ENCODE measurements around the gene SAMD10. TPM values are rescaled to one million over a fixed set of nuclear protein-coding genes. Genes with fewer than 3 reads are reported as not detected.

SAMD10 gene
- polyA plus RNA-seq, 3 donors: 0.34 to 2.4 (median 0.67) TPM

- Histone ChIP-seq H3K4me1 (ENCODE audit: control insufficient read depth in 1 of 2, insufficient read depth in 2 of 2, low read length in 2 of 2) (peaks cover 14 to 26% of the 10 kb centered on the region in 2 donors), H3K27me3 (ENCODE audit: control insufficient read depth in 2 of 2, insufficient read depth in 2 of 2, low read length in 2 of 2) (peaks cover 0 to 18% of the 10 kb centered on the region in 2 donors), H3K79me2 (ENCODE audit: insufficient read depth, low read length) (no peaks in the 10 kb centered on the region), H2AFZ (ENCODE audit: insufficient read depth, low read depth, low read length, poor library complexity, severe bottlenecking) (peak within 1 kb of the TSS; percentile 79), H3K27ac (ENCODE audit: low read depth in 1 of 2, low read length in 2 of 2) (no peak within 1 kb of the TSS), H4K20me1 (ENCODE audit: insufficient read depth, low read length) (no peaks in the 10 kb centered on the region), H3K4me3 (replicated peaks in 1 of 3; ENCODE audit: low read depth in 2 of 3, low read length in 3 of 3) (peak within 1 kb of the TSS; percentile 18 to 67 (median 28)), H3K9ac (ENCODE audit: insufficient read depth, low read length, poor library complexity, severe bottlenecking) (peak within 1 kb of the TSS; percentile 64), H3K4me2 (replicated peaks; ENCODE audit: extremely low read depth, low read length, poor library complexity, severe bottlenecking) (peak within 1 kb of the TSS; percentile 73), H3K36me3 (replicated peaks in 1 of 2; ENCODE audit: control insufficient read depth in 1 of 2, insufficient read depth in 2 of 2, low read length in 2 of 2) (peaks cover 0 to 6% of the 10 kb centered on the region in 2 donors), H3K9me3 (replicated peaks in 1 of 2; ENCODE audit: control insufficient read depth in 1 of 2, insufficient read depth in 1 of 2, low read length in 2 of 2) (peaks cover 0 to 13% of the 10 kb centered on the region in 2 donors)
- Mint-ChIP-seq H3K27ac (peak within 1 kb of the TSS in 3 of 7 donors; percentile 30 to 68 (median 57)), H3K36me3 (peaks cover 6 to 13% of the 10 kb centered on the region in 2 donors), H3K4me3 (peak within 1 kb of the TSS; percentile 80 to 90), H3K9me3 (peaks cover 0 to 32% (median 11%) of the 10 kb centered on the region in 7 donors), H3K4me1 (peaks cover 20% of the 10 kb centered on the region), H3K27me3 (ENCODE audit: low read depth in 3 of 3) (peaks cover 18 to 30% (median 19%) of the 10 kb centered on the region in 3 donors)
- 8% methylated on average over 32 of the region's 73 CpGs for WGBS (ENCODE audit: insufficient coverage)
- TF ChIP-seq CTCF (IDR thresholded peaks at IDR 0.05): no peak
- DNase-seq: peak in 1 of 3 donors; percentile 46
- intact Hi-C loops (cut with micrococcal nuclease): loop anchor here (2.0 to 5.0 kb wide), 5 partner anchors 63 to 533 kb away; partner anchors contain the start of gene PTK6 (in 1 of the 2)
These were observed 9.4 kb downstream of the SAMD10 start, which contains the start of gene ZNF512B for GRCh38 chr20:63969838-63970713. TSS of gene ZNF512B (minus strand) at chr20:63969930. CDS start at chr20:63967950, 1,980 bp downstream.

DNA sequence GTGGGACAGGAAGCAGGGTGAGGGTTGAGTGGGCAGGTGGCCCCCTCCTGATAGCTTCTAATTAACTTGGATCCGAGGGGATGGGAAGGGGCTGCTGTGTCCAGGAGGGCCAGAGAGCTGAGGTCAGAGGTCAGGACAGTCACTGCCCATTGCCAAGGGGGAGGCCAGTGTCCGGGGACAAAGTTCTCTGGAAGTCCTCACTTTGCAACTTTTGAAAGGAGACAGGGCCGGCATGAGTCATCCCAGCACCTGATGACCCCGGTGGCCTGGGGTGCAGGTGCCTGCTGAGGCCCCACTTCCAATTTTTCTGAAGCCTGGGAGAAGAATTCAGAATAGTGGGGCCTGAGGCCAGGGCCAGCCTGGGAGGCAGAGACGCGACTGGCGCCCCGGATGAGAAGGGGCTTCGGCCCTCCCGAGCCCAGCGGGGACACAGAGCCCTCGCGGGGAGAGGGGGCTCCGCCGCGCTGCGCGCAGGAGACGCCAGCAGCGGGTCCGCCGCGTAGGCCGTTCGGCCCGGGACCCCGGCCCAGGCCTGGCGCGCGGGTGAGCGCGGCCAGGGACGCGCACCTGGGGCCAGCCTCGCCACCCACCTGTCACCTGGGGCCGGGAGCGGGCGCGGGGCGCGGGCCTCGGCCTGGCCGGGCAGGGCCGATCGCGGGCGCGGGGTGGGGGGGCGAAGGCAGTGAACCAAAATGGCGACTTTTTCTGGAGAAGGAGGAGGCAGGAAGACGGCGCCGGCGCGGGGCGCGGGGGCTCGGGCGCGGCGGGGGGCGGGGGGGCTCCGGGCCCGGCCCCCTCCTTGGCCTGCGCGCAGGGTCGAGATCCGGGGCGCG, 10.3 kb downstream of the SAMD10 start:
- Histone ChIP-seq H3K4me2 (replicated peaks; ENCODE audit: extremely low read depth, low read length, poor library complexity, severe bottlenecking) (peak overlapping the region; percentile 73), H3K36me3 (replicated peaks in 1 of 2; ENCODE audit: control insufficient read depth in 1 of 2, insufficient read depth in 2 of 2, low read length in 2 of 2) (peaks cover 0 to 6% of the 10 kb centered on the region in 2 donors), H4K20me1 (ENCODE audit: insufficient read depth, low read length) (no peaks in the 10 kb centered on the region), H2AFZ (ENCODE audit: insufficient read depth, low read depth, low read length, poor library complexity, severe bottlenecking) (peak overlapping the region; percentile 79), H3K9me3 (replicated peaks in 1 of 2; ENCODE audit: control insufficient read depth in 1 of 2, insufficient read depth in 1 of 2, low read length in 2 of 2) (peaks cover 0 to 20% of the 10 kb centered on the region in 2 donors), H3K4me3 (replicated peaks in 1 of 3; ENCODE audit: low read depth in 2 of 3, low read length in 3 of 3) (peak overlapping the region; percentile 14 to 67 (median 18)), H3K79me2 (ENCODE audit: insufficient read depth, low read length) (no peaks in the 10 kb centered on the region), H3K9ac (ENCODE audit: insufficient read depth, low read length, poor library complexity, severe bottlenecking) (peak overlapping the region; percentile 64), H3K4me1 (ENCODE audit: control insufficient read depth in 1 of 2, insufficient read depth in 2 of 2, low read length in 2 of 2) (peaks cover 14 to 23% of the 10 kb centered on the region in 2 donors), H3K27ac (ENCODE audit: low read depth in 1 of 2, low read length in 2 of 2) (no peak overlapping the region), H3K27me3 (ENCODE audit: control insufficient read depth in 2 of 2, insufficient read depth in 2 of 2, low read length in 2 of 2) (peaks cover 0 to 18% of the 10 kb centered on the region in 2 donors)
- no peak for TF ChIP-seq CTCF (IDR thresholded peaks at IDR 0.05)
- Mint-ChIP-seq H3K4me1 (peaks cover 19% of the 10 kb centered on the region), H3K27me3 (ENCODE audit: low read depth in 3 of 3) (peaks cover 18 to 30% (median 19%) of the 10 kb centered on the region in 3 donors), H3K27ac (peak overlapping the region in 2 of 7 donors; percentile 30 to 68), H3K9me3 (peaks cover 0 to 37% (median 13%) of the 10 kb centered on the region in 7 donors), H3K36me3 (peaks cover 6 to 15% of the 10 kb centered on the region in 2 donors), H3K4me3 (peak overlapping the region; percentile 80 to 90)
- under 1% methylated on average over 54 of the region's 70 CpGs for WGBS (ENCODE audit: insufficient coverage)
- peak in 1 of 3 donors; percentile 34 for DNase-seq
- intact Hi-C loops (cut with micrococcal nuclease): no loop called here
